ENCODE measurements around the gene ASF1B.

Gene ASF1B

DNA sequence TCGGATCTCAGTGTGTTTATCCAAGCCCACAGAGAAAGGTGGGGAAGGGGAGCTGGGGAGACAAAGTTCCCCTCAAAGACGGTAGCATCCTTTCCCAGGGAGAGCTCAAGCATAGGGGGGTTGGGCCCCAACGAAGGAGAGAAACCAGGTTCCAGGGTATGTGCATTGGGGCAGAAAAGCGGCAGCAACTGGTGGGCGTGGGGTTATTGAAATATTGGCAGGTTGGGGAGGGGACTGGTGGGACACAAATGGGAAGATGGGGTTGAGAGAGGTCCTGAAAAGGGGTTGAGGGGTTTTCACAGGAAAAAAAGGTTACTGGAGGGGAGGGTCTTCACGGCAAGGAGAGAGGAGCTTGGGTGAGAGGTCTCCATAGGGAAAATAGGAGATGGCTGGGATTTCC lies 1.0 kb downstream of the ASF1B start:
- DNase-seq, result no peak

DNA sequence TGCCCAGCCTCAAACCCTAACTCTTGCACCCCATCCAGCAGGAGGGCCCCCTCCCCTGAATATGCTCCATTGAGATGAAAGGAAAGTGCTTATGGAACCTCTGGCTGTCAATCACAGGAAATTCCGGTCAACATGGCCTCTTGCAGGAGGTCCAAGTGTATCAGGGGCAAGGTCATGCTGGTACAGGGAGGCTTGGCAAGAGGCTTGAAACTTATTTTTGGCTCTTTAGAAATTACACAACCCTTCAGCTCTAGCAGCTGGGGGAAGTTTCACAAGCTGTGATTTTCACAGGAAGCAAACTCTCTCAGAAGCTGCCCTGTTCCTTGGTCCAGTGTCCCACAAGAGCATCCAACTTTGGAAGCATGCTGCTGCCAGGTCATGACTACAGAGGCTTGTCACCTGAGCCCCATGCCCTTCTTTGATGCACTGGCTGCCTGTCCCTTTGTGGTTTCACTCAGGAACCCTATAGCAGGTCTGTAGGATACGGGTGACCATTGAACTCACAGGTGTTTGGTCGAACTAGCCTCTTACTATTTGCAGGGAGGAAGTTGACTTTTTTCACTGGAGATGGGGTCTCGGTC lies 8.4 kb downstream of the ASF1B start:
- no peak for DNase-seq

DNA sequence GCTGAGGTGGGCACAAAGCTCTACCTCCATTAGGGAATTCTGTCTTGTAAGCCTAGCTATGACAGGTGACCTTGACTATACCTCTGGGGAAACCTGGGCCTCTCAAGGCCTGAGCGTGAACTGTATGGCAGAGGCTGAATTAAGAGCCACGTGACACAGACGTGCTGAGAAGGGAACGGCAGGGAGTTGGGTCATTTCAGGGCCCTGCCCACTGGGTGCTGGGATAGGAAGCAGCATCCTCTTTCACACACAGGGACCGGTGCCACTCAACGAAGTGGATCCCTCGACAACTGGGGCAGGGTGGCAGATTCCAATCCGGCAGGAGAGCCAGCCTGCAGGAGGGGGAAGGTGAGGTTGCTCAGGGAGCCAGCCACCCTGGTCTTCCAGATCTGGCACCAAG lies 9.2 kb downstream of the ASF1B start:
- no peak for DNase-seq

DNA sequence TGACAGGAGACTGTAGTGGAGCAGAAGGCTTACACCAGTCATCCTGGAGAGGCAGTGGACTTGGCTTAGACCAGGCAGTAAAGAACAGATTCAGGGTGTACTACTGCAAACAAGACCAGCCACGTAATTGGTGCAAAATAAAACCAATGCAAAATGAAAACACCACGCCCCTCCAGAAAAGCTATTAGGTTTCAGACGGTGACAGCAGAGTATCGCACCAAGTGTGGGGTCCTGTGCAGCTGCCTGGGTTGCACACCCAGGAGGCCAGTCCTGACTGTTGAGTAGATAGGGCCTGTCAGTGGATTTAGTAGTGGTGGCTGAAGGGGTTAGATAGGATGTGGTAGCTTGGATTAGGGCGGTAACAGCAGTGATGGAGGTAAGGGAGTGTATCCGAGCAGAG lies 13.5 kb downstream of the ASF1B start:
- no peak for DNase-seq

DNA sequence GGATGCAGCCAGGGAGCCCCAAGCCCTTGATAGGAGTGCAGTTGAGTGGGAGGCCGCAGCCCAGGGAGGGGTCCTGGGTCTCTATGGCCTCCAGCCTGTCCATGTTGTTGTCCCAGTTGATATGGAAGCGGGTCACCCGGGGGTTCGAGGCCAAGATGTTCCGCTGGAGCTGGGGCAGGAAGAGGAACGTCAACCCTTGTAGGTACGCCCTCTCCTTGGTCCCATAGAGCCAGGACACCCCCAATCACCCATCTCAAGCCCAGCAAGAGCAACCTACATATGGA lies 15.9 kb downstream of the ASF1B start:
- DNase-seq, result no peak

DNA sequence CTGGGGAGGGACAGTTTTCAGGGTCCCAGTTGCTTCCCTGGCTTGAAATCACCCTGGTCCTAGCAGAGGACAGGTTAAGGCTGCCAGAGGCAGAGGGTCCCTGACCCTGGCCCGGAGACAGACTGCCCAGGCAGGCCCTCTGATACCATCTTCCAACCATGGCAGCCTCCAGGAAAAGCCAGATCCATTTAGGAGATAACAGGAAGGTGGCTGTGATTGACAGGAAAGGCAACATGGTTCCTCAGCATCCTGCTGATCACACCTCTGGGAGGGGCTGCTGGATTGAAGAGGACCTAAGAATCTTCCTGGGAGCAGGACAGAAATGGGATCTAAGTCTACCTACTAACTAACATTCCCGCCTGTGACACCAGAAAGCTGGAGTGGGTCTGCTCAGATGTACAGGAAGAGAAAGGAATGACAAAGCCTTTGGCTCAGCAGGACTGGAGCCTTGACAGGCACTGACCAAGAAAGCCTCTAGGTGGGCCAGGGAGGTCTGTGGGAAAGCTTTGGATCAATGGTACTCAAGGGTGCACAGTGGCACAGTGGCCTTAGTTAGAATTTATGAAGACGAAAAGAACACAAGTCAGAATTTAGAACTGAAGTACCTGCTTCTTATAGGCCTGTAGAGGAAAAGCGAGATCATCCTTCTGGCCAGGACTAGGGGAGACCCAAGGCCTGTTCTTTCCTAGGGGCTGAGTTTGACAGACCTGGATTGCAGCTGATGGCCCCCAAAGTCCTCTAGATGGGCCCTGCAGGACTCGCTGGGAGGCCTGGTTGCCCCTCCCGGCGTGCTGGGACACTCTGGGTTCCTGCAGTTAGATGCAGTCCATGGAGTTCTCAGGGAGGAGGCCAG lies 16.5 kb downstream of the ASF1B start:
- no peak for DNase-seq

DNA sequence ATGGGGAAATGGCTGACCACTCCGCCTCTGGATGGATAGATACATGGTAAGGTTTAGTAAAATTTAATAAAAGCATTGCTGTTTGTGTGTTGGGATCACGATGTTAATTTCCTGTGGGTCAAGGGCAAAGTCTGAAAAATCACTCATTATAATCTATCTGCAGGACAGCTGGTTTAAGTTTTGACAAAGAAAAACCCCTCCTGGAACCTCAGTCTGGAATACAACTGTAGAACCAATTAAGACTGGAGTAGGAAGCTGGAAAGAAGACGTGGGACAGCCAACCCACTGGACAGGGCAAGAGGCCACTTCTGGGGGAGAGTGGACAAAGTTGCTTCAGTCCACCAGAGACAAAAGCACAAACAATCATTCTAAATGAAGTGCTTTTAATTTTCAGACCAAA lies 17.2 kb downstream of the ASF1B start:
- no peak for DNase-seq

DNA sequence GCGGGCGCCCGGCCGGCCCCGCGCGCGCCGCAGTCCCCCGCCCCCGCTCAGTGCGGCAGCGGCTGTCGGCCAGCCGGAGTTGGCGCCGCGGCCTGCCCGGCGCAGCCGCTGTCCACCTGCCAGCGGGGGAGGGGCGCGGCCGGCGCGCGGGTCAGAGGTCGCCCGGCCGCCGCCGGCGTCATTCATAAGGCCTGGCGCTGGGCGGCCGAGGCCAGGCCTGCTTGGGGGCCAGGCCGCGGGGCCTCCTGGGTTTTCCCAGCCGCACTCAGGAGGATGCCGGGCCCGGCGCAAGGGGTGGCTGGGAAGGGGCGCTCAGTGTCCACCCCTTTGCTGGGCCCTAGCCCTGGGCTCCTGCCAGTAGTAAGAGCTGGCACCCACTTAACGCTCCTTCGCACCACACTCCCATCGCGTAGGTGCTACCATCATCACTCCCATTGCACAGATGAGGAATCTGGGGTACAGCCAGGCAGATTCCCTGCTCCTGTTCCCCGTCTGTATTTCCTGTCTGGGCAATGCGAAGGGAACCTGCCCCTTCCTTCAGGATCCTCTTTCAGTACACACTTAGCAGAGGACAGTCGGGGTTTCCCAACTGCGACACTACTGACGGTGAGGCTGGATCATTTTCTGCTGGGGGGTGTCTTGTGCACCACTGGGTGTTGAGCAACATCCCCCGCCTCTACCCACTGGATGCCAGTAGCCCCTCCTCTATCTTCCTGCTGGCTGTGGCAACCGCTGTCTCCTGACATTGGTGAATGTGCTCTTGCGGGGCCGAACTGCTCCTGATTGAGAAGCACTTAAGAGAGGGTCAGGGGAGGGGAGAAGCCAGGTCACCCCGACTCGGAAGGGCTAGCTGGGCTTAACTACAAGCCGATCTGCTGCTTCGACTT lies 18.0 kb downstream of the ASF1B start:
- DNase-seq, result peak; percentile 64

DNA sequence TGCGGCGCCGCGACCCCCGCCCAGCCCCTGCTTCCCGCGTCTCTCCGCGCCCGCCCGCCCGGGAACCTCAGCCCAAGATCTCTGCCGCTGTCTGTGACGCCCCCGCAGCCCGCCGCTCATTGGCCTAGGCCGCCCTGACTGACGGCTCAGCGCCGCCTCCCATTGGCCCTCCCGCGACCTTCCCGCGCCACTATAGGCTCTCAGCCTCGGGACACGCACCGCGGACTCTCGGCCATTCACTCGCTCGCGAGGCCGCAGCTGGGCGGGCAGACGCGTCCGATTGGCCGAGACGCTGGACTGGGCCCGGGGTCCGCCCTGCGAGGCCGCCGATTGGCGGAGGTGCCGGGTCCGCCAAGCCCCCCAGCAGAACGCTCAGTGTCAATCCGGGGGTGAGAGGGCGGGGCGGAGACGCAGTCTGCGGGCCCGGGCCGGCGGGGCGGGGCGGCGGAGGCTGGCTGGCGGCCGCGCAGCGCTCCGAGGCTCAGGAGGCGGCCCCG lies 18.7 kb downstream of the ASF1B start, which contains the start of gene PRKACA:
Gene PRKACA (minus strand): TSS at position 95 of the 497 bp plus-strand sequence. CDS start 215 bp downstream, outside the sequence.
- DNase-seq, result peak; percentile 98

DNA sequence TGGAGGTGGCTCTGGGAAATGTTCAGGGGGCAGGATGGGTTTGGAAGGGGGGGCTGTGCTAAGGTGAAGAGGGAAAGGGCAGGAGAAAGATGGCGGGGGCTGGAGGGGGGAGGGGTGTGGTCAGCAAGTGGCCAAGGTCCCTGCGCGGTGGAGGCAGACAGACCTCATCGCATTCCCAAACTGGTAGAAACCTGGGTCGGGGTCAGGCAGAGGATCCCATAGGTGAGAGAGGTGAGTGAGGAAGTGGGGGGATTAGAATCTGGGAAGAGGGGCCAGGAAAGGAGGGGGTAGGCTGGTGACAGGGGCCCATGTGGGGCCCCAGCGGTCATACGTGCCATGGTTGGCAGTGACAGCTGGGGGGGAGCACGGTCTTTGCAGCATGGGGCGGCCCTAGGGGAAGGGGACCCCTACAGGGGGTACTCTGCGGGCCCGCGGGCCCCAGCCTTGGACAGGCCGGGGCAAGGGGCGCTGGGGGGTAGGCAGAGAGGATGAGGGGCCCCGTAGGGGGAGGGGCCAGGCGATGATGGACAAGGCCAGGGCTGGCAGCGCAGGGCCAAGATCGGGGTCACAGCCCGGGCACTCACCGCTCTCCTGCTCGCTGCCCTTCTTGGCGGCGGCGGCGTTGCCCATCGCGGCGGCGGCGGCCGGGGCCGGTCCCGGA lies 19.3 kb downstream of the ASF1B start:
- no peak for DNase-seq

DNA sequence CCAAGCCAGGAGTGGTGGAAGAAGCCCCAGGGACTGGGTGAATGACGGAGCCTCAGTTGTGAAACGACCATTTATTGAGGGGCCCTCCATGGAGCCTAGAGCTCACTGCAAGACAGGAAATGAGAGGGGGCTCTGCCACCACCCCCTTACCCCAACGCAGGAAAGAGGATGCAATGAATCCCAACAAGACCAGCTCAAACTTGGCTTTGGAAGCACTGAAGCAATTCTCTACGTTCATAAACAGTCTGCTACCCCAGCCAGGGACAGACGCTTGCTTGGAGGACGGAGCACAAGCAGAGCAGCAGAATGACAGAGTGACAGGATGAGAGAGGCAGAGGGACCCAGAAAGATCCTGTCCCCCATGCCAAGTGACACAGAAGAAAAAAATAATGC lies 19.9 kb downstream of the ASF1B start:
- DNase-seq, result no peak

DNA sequence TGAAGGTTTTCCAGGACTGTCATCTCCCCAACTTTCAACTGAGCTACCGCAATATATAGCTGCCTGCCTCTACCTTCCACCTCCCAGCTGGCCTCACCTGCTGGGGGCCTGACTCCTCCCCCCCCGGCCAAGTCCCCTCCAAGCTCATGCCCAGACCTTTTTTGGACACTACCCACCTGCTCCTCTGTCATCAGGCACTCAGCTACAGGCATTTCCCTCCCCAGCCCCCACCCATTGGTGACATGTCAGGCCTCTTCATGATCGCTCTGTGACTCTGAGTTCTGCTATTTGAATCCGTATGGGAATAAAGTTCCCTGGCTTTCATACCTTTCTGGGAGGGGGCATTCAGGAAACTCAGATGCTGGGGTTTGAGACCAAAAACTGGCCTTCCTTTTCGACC lies 20.6 kb downstream of the ASF1B start:
- DNase-seq, result no peak

DNA sequence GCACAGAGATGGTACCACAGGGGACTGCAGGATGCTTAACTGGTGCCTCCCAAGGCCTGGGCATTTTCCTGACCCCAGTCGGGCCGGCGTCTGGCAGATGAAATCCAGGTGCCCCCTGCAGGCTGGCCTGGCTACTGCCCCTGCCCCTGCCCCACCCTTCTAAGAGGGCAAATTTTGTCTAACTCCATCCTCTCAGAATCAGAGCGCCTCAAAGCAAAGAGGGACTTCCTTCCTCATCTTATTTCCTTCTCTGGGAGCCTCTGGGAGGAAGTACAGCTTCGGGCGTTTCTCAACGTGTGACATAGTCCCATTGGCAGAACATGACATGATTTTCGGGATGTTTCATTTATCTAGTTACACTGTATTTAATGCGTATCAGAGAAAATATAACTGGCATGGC lies 21.5 kb downstream of the ASF1B start:
- no peak for DNase-seq

DNA sequence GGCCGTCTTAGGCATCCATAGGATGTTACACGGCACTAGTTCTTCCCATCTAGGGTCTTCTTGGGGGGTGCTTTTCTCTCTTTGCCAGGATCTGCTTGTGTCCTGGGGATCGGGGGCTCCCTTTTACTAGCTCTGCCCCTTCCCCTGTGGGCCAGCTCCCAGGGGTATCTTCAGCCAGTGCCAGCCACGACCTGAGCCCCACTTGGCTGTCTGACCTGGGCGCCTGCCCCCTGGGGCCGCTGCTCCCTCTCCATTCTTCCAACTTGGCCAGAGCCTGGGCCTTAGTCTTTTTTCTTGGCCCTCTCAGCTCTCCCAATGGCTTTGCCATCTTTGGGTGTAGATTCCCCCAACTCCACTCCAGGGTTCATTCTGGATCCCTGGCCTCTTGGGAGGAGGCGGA lies 21.9 kb downstream of the ASF1B start:
- DNase-seq, result no peak

DNA sequence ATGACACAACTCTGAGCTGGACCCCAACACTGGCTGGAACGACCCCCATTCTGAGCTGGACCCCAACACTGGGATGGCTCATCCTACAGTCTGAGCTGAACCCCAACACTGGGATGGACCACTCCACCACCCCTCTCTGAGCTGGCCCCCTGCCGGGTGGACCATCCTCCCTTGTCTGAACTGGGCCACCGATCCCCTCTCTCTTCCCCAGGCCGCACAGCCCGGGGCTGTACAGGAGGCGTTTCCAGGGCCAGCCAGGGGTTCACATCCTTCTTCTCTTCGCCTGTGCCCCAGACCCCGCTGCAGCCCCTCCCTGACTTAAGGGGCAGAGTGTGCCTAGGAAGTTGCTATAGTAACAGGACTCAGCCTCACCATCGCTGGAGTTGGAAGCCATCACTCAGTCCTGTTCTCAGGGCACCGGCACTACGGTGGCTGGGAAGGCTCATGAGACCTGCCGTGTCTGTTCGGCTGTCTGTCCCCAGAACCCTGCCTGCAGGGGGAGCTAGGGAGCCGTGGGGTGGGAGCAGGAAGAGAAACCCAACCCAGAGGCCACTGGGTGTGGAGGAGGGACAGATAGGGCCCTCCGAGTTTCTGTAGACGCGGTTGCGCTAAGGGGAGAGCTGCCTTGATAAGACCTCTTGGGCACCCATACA lies 22.5 kb downstream of the ASF1B start:
- DNase-seq, result no peak

DNA sequence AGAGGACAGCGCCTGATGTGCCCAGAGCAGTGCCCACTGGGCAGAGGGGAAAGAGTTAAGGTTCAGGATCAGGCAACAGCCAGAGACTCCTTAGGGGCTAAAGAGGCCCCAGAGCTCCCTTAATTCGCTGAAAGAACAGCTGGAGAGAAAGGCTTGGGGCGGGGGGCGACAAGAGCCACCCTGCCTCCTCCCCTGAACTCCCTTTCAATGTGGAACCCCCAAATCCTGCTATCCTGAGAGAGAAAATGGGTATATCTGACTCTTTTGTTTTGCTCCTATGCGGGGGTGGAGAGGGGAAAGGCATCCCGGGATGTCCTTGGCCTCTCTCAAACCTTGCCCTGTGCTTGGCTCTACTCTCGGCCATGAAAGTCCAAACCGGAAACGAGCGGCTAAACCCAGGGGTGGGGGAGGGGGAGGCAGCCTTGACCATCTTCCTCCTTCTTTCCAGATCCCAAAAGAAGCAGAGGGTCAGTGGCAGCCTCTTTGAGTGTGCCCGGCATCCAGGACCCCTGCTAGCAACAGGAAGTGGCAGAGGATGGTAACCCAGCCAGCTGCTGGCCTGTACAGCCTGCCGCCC lies 23.5 kb downstream of the ASF1B start:
- DNase-seq, result no peak

DNA sequence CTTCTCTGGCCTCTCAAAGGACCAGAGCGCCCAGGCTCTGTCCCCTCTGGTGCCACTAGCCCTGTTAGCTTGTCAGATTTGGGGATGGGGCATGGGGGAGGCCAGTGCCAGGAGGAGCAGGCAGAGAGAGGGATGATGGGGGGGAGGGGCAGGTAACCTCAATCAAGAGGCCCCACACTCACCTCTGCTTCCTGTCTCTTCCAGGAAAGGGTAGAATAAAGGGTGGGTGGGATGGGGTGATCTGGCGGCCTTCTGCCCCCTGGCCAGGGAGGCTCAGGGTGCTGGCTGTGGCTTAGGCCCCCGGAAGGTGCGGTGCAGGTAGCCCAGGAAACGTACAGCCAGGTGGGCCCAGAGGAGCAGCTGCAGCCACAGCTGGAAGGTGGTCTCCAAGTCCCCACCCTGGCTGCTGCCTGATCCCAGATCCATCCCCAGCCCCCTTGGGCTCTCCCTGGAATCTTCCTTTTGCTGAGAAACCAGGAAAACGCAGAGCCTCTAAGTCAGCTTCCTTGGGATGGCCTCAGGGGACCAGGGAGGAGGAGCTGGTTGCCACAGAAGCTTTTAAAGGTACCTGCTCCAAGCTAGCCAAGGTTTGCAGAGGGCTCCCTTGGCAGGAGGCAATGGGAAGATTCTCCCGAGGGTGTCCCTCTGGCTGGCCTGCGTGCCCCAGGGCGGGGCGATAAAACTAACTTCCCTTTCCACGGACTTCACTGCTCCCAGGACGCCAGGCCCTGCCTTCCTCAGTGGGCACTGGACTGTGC lies 24.2 kb downstream of the ASF1B start:
- DNase-seq, result no peak

DNA sequence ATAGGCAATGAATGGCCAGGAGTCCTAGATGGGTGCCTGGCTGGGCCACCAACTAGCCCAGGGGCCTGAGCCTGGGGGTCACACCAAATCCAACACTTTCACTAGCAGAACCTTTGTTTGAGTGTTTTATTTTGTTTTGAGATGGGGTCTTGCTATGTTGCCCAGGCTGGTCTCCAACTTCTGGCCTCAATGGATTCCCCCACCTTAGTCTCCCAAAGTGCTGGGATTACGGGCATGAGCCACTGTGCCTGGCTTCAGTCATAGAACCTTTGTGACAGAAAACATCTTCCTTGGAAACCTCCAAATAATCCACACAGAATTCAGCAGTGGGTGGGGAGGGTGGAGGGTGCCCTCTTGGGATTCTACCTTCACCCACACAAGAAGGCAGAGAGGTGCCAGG lies 24.9 kb downstream of the ASF1B start:
- DNase-seq, result no peak

DNA sequence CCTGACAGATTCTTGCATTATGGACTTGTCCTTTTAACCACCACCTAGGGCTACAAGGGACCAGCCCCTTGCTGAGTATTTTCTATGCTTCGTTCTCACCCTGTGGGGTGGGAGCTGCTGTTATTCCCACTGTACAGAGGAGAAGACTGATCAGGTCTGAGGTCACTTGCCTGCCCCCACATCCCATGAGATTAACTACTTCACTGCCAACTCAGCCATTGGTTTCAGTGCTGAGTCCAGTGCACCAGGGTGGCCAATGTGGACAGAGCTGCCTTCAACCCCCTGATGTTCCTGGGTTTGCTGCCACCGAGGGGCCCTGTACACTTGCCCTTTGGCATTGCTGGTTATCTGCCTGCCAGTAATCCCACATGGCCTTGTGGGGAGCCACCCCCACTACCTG lies 25.7 kb downstream of the ASF1B start:
- no peak for DNase-seq

DNA sequence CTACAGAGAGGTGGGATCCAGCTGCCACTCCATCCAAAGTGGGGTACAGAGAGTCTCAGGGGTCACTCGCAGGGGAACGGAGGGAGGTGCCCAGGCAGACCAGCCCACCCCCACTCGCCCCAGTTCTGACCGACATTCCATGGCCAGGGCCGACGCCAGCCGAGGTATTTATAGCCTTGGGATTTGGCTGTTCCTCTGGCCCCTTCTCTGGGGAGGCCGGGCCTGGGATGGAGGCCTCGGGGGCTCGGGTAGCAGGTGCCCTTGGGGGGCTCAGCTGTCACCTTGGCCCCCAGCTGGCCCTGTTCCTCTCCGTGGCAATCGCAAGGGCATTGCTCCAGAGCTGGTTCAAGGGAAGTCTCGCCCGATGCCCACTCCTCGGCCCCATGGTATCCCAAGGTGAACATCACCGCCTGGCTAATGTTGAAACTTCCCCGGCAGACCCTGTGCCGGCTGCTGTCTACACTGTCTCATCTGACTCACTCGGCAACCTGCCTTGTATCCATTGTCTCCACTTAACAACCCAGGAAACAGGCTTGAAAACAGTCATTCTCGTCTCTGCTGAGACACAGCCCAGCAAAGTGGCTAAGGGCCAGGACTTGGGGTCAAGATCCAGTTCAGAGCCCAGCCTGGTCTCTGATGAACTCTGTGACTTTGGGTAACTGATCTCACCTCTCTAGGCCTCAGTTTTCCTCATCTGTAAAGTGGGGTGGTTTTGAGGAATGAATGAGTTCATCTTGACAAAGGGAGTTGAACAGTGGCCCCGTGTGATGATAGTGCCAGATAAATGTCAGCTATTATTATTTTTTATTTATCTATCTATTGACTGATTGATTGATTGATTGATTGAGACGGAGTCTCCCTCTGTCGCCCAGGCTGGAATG lies 28.6 kb downstream of the ASF1B start:
- no peak for DNase-seq
